ENCODE data around the gene DSCAM. TPM values are rescaled to one million over a fixed set of nuclear protein-coding genes. Genes with fewer than 3 reads are reported as not detected.

The DSCAM gene
- total RNA-seq, 1 donor from 2014 or later = not detected

GRCh38 chr21:40013001-40013735 is 833.8 kb downstream of the DSCAM start:
- Histone ChIP-seq H3K9me3 (replicated peaks) (no peaks in the 10 kb centered on the region), H3K27me3 (ENCODE audit: low read depth) (no peaks in the 10 kb centered on the region), H3K4me3 (no peak overlapping the region), H3K36me3 (no peaks in the 10 kb centered on the region), H3K27ac (replicated peaks) (no peak overlapping the region), H3K4me1 (no peaks in the 10 kb centered on the region)
- TF ChIP-seq CTCF (IDR thresholded peaks at IDR 0.05; ENCODE audit: borderline replicate concordance) = no peak
- intact Hi-C loops (cut with micrococcal nuclease) = no loop called here
- DNase-seq = no peak

GRCh38 chr21:40011371-40011770 is 835.6 kb downstream of the DSCAM start:
- intact Hi-C loops (cut with micrococcal nuclease) = no loop called here
- H3K36me3 ChIP-seq = no peaks in the 10 kb centered on the region
- TF ChIP-seq CTCF (IDR thresholded peaks at IDR 0.05; ENCODE audit: borderline replicate concordance) = no peak
- H3K4me3 ChIP-seq = no peak overlapping the region
- H3K27ac ChIP-seq (replicated peaks) = no peak overlapping the region
- peaks cover 12% of the 10 kb centered on the region for H3K27me3 ChIP-seq (ENCODE audit: low read depth)
- no peaks in the 10 kb centered on the region for H3K9me3 ChIP-seq (replicated peaks)
- DNase-seq = no peak
- no peaks in the 10 kb centered on the region for H3K4me1 ChIP-seq

- Histone ChIP-seq H3K4me3 (no peak overlapping the region), H3K27me3 (ENCODE audit: low read depth) (peaks cover 42% of the 10 kb centered on the region), H3K36me3 (no peaks in the 10 kb centered on the region), H3K27ac (replicated peaks) (no peak overlapping the region), H3K9me3 (replicated peaks) (no peaks in the 10 kb centered on the region), H3K4me1 (no peaks in the 10 kb centered on the region)
- intact Hi-C loops (cut with micrococcal nuclease) = no loop called here
- no peak for DNase-seq
- TF ChIP-seq CTCF (IDR thresholded peaks at IDR 0.05; ENCODE audit: borderline replicate concordance) = no peak
These were observed 844.0 kb downstream of the DSCAM start for GRCh38 chr21:40002978-40003377.

GRCh38 chr21:39984286-39984991 is 862.5 kb downstream of the DSCAM start:
- DNase-seq = no peak
- Histone ChIP-seq H3K4me1 (no peaks in the 10 kb centered on the region), H3K9me3 (replicated peaks) (no peaks in the 10 kb centered on the region), H3K27me3 (ENCODE audit: low read depth) (peaks cover 4% of the 10 kb centered on the region), H3K27ac (replicated peaks) (no peak overlapping the region), H3K36me3 (no peaks in the 10 kb centered on the region), H3K4me3 (no peak overlapping the region)
- no peak for TF ChIP-seq CTCF (IDR thresholded peaks at IDR 0.05; ENCODE audit: borderline replicate concordance)
- intact Hi-C loops (cut with micrococcal nuclease) = no loop called here

- intact Hi-C loops (cut with micrococcal nuclease) = no loop called here
- Histone ChIP-seq H3K4me3 (no peak overlapping the region), H3K27ac (replicated peaks) (no peak overlapping the region), H3K4me1 (no peaks in the 10 kb centered on the region), H3K36me3 (no peaks in the 10 kb centered on the region), H3K9me3 (replicated peaks) (no peaks in the 10 kb centered on the region), H3K27me3 (ENCODE audit: low read depth) (peaks cover 42% of the 10 kb centered on the region)
- no peak for DNase-seq
- TF ChIP-seq CTCF (IDR thresholded peaks at IDR 0.05; ENCODE audit: borderline replicate concordance) = no peak
These were observed 866.6 kb downstream of the DSCAM start for GRCh38 chr21:39980241-39980820.

Measured in left ventricle myocardium inferior (tissue), 1 donor.